ENCODE measurements around the gene SLC22A5. TPM values are rescaled to one million over a fixed set of nuclear protein-coding genes. Genes with fewer than 3 reads are reported as not detected.
"Not testable (repeated sequence)": the region's sequence is repeated elsewhere in the genome, so short reads cannot be mapped to it uniquely, and the experiment has no call there.

Gene SLC22A5
- total RNA-seq, 1 donor from 2014 or later, result 6.0 TPM

DNA sequence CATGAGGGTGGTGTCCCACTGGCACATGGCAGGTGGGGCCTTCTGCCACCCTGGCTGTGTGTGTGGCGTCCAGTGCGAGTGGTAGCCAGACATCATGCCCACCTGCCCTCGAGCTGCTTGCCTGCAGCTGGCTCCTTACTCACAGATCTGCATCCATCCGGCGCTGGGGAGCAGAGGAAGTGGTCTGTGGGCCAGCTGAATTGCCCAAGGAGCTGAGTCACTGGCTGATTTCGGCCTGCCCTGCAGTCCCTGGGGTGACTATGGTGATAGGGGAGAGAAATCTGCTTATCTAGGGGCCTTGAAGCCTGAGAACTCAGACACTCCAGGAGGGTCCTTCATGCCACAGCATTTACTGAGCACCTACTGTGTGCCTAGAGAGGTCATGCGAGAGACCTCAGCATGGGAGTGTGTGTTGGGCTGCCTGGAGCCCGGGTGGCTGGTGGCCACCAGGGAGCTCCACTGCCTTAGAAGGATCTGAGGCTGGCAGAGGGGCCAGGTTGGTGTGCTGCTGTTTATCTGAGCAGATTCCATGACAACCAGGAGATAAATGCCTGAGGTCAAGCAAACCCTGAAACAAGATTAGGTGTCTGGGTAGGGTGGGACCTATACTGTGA is 57.1 kb downstream of the SLC22A5 start:
- DNase-seq (ENCODE audit: low spot score), result peak; percentile 49

DNA sequence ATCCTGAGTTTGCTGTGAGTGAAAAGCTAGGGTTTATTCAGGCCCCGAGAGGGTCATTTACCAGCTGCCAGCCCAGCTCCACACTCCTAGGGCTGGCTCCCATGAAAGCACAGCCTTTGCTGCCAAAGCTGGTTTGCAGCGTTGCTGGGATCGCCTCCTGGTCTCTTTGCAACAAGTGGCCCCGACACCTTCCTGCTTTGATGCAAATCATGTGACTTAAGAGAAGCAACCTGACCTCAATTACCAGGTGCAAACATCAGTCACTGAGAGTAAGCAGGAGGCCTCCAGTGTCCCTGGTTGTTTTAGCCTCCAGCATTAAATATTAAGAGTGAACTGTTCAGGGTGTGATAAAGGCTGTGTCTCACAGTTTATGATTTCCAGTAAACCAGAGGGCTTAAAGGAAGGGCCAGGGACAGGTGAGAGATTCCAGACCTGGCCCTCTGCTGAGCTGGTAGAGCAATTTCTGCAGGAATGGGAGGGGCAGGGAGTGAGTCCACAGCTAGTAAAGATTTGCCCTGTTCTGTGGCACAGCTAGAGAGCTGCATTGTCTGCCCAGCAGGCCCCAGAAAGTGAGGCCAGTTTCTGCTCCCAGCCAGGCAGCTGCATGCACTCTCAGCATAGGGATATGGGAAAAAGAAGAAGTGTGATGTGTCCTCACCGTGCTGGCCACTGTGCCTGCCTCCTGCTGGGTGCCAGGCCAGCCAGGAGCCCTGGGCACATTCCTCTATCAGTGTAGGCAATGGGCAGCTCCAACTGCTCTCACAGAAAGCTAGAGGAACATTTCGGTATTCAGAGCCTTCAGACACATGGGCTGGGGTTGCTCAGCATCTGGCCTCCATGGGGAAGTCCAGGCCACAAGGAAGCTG is 58.0 kb downstream of the SLC22A5 start:
- DNase-seq (ENCODE audit: low spot score), result peak; percentile 38

DNA sequence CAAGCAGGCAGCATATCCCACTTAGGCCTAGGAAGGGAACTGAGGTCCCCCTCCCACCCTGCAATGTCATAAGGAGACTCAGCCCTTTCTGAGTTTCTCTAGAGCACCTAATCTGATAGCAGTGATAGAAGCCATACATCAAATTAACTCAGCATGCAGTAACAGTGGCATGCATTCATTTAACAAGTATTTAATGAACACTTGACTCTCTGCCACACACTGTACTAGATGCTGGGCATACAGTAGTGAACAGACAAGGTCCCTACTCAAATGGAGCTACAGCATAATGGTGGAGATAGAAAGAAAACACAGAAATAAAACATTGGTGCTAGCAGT is 58.6 kb downstream of the SLC22A5 start:
- no peak for DNase-seq (ENCODE audit: low spot score)

DNA sequence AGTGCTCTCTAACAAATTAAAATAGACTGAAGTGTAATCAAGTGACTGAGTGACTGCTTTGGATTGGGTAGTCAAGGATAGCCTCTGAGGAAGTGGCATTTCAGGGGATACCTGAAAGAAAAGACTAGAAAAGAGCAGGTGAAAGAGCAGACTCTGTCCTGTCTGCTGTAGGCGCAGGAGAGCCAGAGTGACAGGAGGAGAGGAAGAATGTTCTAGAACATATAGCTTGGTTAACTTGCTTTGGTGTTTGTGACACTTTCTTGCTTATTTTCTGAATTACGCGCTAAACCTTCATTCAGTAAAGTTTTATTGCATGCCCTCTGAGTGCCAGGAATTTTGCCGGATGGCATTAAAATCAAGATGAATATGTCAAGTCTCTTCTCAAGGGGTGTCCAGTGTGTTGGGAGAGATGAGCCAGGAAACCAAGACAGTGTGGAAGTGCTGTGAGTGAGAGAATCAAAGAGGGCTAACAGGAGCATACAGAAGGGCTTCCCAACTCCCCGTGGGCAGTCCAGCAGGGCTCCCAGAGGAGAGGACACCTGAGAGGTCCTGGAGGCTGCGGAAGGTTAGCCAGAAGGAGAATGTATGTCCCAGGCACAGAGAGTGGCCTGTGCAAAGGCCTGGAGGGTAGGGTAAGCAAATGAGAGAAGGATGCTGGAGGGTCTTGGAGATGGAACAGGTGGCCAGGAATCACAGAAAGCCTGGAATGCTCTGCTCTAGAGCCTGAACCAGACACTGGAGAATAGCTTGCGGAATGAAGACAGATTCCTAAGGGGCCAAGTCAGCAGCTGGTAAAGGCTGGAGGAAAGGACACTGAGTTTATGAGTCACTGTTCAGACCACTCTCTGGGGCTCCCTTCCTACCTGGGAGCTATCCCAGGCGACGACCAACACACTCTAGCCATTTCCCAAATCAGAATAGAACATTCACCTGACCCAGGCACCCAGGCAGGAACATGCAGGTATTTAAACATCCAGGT is 59.3 kb downstream of the SLC22A5 start:
- DNase-seq (ENCODE audit: low spot score), result peak; percentile 76

DNA sequence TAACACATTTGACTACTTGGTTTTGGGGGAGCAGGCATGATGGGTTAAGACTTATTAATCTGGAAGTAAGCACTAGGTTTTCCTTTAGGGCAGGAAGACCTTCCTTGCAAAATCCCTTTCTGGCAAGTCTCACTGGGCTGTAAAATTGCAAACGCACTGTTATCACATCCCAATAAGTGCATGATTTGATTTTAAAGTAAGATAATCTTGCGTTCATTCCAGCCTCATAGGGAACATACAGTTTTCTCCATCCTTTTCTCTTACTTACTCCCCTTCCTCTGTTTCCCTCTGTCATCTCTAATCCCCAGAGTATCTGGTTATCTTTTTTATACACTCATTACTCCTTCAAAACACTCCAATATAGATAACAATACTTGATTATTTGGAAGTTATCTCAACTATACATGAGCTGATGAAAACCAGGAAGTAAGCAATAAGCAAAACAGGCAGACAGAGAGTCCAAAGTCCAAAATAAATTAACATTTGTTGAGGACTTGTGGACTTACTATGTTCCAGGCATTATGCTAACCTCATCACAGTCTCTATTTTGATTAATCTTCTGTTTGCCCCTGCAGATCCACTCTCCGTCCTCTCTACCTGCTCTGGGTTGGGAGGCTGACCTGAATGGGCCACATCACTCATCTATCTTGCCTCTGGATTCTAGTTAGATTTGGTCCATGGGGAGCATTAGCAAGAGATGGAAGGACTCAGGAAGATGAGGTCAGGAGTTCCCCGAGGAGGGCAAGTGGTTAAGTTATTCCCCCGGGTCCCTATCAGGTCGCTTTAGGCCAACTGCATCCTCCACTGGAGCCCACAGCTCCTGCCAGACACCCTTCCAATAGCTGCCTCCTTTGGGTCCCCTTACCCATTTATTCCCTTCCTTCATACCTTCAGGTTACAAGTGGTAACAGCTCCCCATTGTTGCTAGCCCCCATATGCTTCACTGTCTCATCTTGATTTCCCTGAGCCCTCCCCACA is 60.2 kb downstream of the SLC22A5 start:
- peak; percentile 74 for DNase-seq (ENCODE audit: low spot score)

DNA sequence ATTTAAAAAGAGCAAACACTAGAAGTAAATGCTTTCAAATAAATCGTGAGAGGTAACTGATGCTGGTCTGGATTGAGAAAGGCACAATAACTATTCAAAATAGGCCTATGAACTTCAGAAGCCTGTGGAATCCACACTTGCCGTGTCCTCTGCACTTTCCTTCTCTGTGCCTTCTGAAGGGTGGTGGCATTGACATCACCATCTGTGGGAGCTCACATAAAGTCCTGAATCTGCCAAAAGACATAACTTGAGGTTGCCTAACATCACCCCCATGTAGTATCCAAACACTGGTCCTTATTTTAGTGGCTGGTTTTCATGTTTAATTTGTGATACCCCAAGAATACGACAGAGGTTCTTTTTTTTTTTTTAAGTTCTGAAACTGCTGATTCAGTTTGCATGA is 61.2 kb downstream of the SLC22A5 start:
- no peak for DNase-seq (ENCODE audit: low spot score)

DNA sequence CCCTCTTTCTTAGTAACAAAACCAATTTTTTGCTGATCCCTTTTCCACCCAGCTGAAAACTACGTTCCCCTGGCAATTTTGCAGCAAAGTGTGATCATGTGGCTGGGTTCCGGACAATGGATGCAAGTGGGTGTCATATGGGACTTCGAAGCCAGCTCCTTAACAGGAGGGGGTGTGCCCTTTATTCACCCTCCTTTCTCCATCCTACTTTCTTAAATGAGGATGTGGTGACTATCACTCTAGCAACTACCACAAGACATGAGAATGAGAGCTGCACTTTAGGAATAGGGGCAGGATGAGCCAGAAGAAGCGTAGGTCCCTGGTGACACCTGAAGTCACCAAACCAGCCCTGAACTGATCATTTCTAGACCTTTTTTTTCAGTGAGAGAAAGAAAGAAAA is 62.1 kb downstream of the SLC22A5 start:
- no peak for DNase-seq (ENCODE audit: low spot score)

DNA sequence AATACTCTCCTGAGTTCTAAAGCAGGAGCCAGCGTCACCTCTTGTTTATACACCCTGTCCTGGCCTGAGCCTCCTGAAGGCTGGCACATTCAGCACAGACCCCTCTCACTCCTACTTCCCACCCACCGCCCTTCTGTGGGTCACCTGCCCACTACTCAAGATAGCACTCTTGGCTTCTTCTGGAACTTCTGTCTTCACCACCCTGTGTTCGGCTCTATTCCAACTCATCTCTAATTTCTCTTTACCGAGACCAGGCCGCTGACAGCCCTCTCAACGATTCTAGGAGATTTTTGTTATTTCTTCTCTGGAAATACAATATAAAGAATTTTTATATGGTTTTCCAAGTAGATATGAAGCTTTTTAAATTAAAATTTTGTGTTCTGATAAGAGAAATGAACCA is 63.6 kb downstream of the SLC22A5 start:
- DNase-seq (ENCODE audit: low spot score), result no peak

DNA sequence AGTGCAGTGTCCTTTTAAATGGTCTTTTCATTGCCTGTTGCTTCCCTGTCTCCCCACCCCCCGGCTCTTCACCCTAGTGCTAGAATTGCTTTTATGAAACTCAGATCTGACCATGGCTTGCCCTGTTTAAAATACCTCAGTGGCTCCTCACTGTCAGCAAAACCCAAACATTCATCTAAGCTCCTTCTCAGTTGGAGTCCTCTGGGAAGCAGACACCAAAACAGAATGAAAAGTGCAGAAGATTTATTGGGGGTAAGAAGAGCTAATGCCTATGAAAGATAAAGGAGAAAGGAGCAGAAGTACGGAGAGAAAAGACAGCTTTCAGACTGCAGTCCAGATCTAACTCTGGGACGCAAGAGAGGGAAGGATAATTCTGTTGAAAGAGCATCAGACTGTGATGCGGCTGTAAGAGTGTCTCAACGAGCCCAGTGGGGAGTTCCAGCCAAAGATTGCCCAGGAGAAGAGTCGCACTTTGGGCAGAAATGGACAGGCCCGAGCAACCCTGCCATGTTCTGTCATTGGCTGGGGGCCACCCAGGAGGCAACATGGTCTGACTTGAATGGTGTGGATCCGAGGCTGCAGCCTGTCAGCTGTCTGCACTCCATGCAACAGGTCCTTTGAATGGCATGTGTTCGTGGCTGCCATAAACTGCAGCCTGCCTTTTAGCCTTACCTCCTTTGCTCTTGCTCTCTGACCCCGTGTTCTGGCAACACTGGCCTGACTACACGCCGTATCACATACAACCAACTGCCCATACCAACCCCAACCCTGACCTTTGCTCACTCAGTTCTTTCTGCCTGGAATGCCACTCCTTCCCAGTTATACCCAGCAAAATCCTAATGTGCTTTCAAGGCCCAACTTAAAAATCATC is 65.1 kb downstream of the SLC22A5 start:
- peak; percentile 89 for DNase-seq (ENCODE audit: low spot score)

DNA sequence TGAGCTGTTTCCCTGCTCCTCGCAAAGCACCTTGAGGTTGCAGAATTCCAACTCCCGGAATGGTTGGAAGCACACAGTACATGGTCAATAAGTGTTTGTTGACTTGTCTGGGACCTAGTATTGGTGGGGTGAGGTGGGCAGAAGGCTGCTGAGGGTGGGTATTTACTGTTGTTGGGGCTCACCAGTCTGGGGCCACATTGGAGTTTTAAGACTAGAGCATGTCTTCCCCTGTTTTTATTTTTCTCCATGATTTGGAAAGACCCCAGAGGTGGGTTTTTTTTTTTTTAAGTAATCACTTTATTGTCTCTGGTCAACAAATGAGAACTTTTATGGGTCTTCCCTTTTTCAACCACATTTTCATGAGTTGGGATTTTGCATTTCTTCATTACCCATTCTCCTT is 65.9 kb downstream of the SLC22A5 start:
- DNase-seq (ENCODE audit: low spot score), result no peak

DNA sequence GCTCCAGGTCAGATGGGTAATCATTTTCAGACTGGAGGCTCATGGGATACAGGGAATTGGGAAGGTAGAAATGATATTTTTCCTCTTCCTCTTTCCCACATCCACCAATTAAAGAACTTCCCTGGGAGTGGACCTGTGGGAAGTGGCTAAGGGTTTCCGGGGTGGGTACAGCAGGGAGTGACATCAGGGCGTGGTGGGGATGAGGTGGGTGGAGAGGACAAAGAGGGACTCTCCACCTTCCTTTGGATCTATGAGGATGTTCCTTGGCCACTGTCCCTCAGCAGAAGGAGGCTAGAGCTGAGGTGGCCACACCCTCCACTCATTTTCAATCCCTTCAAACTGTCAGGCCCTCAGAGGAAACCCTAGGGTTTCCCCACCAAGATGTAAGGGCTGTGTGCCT is 66.4 kb downstream of the SLC22A5 start:
- DNase-seq (ENCODE audit: low spot score), result no peak

DNA sequence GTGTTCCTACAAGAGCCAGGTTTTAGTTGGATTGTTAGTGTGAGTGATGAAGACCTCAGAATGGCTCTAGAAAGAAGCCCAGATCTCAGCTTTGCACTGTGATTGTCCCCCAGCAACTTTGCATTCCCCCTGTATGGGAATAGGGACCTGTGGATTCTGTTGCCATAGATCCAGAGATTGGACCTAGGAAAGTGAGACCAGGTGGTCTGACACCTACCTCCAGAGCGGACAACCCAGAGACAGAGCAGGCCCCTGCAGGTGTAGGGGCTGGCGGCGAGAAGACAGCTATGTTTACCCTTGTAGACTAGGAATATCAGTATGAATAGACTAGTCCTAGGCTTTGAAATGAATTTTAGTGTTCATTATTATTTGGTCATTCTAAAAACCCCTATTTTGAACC is 67.4 kb downstream of the SLC22A5 start:
- no peak for DNase-seq (ENCODE audit: low spot score)

DNA sequence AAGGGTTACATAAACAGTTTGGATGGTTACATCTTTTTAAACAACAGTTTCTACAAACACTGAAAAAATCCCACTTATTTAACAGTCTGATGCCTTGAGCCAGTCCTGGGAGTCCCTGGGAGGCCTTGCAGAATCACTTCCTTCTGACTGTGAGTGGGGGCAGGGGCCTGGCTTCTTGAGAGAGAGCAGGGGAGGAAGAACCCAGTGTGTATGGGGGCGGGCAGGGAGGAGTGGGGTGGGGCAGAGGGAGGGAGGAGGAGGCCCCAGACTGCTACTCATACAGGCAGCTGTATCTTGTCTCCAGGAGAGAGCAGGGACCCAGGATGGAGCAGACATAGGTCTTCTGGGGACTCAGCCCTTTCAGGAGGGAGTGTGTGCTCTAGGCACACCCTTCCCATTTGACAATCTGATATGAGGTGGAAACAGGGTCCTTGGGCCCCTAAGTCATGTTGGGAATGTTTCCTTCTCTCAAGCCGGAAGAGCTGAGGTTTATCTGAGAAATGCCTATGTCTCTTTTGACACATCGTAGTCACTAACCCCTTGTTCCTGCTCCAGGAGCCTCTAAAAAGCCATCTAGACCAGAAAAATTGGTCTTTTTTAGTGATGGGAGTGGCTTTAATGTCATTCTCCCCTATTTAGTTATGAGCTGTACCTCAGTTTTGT is 68.2 kb downstream of the SLC22A5 start:
- peak; percentile 91 for DNase-seq (ENCODE audit: low spot score)

DNA sequence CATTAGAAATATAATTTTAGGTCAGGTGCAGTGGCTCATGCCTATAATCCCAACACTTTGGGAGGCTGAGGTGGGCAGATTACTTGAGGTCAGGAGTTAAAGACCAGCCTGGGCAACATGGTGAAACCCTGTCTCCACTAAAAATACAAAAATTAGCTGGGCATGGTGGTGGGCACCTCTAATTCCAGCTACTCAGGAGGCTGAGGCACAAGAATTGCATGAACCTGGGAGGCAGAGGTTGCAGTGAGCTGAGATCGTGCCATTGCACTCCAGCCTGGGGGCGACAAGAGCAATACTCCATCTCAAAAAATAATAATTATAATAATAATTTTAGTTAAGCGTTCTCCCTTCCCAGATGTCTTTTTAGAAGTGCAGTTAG is 68.7 kb downstream of the SLC22A5 start:
- DNase-seq (ENCODE audit: low spot score), result not testable (repeated sequence)

DNA sequence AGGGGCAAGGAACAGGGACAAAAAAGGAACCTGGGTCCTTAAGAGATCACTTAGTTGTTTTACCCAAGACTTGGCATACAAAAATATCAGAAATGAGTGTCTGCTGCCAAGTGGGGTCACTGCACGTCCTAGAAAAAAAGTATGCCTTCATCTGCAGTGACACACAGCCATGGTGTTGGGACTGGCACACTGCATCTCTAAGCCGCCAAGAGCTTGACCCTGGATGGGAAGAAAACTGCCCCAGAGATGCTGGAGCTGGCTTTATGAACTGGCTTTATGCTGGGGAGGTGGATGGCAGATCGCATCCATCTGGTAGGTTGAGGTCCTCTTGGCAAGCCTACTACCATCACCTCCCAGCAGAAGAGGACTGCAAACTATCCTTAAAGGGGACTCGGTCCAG is 69.4 kb downstream of the SLC22A5 start:
- no peak for DNase-seq (ENCODE audit: low spot score)

DNA sequence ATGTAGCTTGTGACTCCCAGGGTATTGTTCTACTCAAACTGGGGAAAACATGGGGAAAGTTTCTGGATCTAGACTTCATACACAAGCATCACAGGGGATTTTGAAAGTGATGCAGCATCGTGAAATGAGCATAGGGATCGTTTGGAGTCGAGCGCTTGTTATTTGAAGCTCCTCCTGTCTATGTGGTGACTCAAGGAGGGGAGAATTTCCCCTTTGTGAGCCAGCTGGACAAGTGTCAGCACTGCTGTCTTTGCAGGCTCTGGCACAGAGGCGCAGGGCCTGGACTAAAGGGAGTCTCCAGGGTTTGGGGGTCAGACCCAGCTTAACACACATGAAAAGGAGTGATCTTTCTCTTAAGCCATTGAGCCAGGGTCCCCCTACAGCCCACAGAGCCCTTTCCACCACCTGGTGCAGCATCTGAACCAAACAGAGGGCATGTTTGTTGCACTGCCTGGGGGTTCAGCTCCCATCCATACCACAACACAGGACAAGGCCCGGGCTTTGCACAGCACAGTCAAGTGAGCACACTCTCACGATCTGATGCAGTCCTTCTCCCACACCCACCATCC is 70.1 kb downstream of the SLC22A5 start:
- peak; percentile 75 for DNase-seq (ENCODE audit: low spot score)

DNA sequence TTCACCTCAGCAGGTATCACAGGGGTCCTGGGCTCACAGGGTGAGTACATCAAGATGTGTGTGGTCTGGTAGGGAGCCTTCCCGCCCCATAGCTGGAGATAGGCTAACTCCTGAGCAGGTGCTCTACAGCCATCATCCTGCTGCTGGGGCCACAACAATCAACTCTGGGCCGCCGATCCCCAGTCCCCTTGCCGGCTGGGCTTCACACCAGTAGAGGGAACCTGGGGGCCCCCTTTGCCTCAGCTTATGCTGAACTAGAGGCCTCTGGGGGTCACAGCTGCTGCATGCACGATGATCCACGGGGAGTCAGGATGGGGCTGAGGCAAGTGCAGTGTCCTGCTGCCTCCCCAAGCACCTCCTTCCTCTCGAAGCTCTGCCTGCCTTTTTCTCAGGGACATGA is 74.6 kb downstream of the SLC22A5 start:
- DNase-seq (ENCODE audit: low spot score), result no peak
